Mesothelial cell of epicardium (in vitro differentiated cells): Measurements from ENCODE around the gene CRTC3. TPM values are rescaled to one million over a fixed set of nuclear protein-coding genes. Genes with fewer than 3 reads are reported as not detected.
A peak's percentile ranks its signal among the peaks of the same experiment; 100 is the strongest.

Source experiments
- DNase-seq, 2 experiments: peaks; one replicate each; pipeline ENCODE4 v3.0.0; 2021; ENCODE audit warnings: low spot score in 2 of 2; ENCODE audit not compliant: unreplicated experiment in 2 of 2
- H3K27ac Mint-ChIP-seq: 2 replicates; pipeline ENCODE4 v1.8.0; 2021; ENCODE audit warnings: mixed read lengths
- H3K27me3 Mint-ChIP-seq: 2 replicates; pipeline ENCODE4 v1.8.0; 2021; ENCODE audit warnings: low read depth, mixed read lengths
- H3K36me3 Mint-ChIP-seq: 2 replicates; pipeline ENCODE4 v1.8.0; 2021; ENCODE audit warnings: mixed read lengths
- H3K4me1 Mint-ChIP-seq: 2 replicates; pipeline ENCODE4 v1.8.0; 2021; ENCODE audit warnings: mixed read lengths
- H3K4me3 Mint-ChIP-seq: 2 replicates; pipeline ENCODE4 v1.8.0; 2021; ENCODE audit warnings: mild to moderate bottlenecking, moderate library complexity, mixed read lengths
- H3K9me3 Mint-ChIP-seq: 2 replicates; pipeline ENCODE4 v1.8.0; 2021; ENCODE audit warnings: mixed read lengths
- CTCF ChIP-seq: fragments of 200-600 bp; sonication (generic); IDR thresholded peaks from one replicate; pipeline ENCODE4 v1.5.0; 2021; ENCODE audit warnings: antibody characterized with exemption; ENCODE audit not compliant: unreplicated experiment
- total RNA-seq: library from RNA; stranded (reverse); gene quantifications from 3 replicates; pipeline ENCODE4 v1.2.1, GENCODE V29; 2021

CRTC3 gene
- total RNA-seq, 1 donor from 2014 or later = 56.6 TPM

- peaks cover 5% of the 10 kb centered on the region for H3K36me3 Mint-ChIP-seq
- no peak overlapping the region for H3K4me3 Mint-ChIP-seq
- no peak overlapping the region for H3K27ac Mint-ChIP-seq
- H3K9me3 Mint-ChIP-seq = peaks cover 4% of the 10 kb centered on the region
- no peak for DNase-seq
- no peaks in the 10 kb centered on the region for H3K27me3 Mint-ChIP-seq
- peaks cover 4% of the 10 kb centered on the region for H3K4me1 Mint-ChIP-seq
- no peak for TF ChIP-seq CTCF
Measured at GRCh38 chr15:90675464-90675863, 145.7 kb downstream of the CRTC3 start.

- Mint-ChIP-seq H3K4me3 (no peak overlapping the region), H3K27me3 (no peaks in the 10 kb centered on the region), H3K4me1 (peaks cover 6% of the 10 kb centered on the region), H3K9me3 (peaks cover 4% of the 10 kb centered on the region), H3K36me3 (peaks cover 5% of the 10 kb centered on the region), H3K27ac (no peak overlapping the region)
- no peak for DNase-seq
- TF ChIP-seq CTCF = no peak
Measured at GRCh38 chr15:90677807-90678790, 148.4 kb downstream of the CRTC3 start.

- DNase-seq = no peak
- Mint-ChIP-seq H3K27ac (peak overlapping the region; percentile 78), H3K9me3 (peaks cover 4% of the 10 kb centered on the region), H3K27me3 (no peaks in the 10 kb centered on the region), H3K4me3 (no peak overlapping the region), H3K36me3 (peaks cover 5% of the 10 kb centered on the region), H3K4me1 (peaks cover 17% of the 10 kb centered on the region)
- TF ChIP-seq CTCF = no peak
Measured at GRCh38 chr15:90679959-90680358, 150.2 kb downstream of the CRTC3 start.

- Mint-ChIP-seq H3K9me3 (peaks cover 4% of the 10 kb centered on the region), H3K36me3 (peaks cover 4% of the 10 kb centered on the region), H3K4me3 (no peak overlapping the region), H3K27ac (peak overlapping the region; percentile 78), H3K27me3 (no peaks in the 10 kb centered on the region), H3K4me1 (peaks cover 19% of the 10 kb centered on the region)
- no peak for TF ChIP-seq CTCF
- no peak for DNase-seq
Measured at GRCh38 chr15:90680371-90680935, 150.7 kb downstream of the CRTC3 start.

GRCh38 chr15:90681056-90681455 lies 151.3 kb downstream of the CRTC3 start:
- Mint-ChIP-seq H3K27me3 (no peaks in the 10 kb centered on the region), H3K4me1 (peaks cover 21% of the 10 kb centered on the region), H3K4me3 (no peak overlapping the region), H3K27ac (peak overlapping the region; percentile 78), H3K9me3 (peaks cover 4% of the 10 kb centered on the region), H3K36me3 (peaks cover 3% of the 10 kb centered on the region)
- DNase-seq = no peak
- TF ChIP-seq CTCF = no peak
